ENCODE data around the gene HOXB6.

HOXB6 gene

GRCh38 chr17:48610282-48611211 lies 5.8 kb upstream of the HOXB6 start, which contains the start of gene HOXB7:
TSS of gene HOXB7 (minus strand) at chr17:48611017. CDS start at chr17:48610918, 99 bp downstream.
- no peak within 1 kb of the TSS for H3K27ac ChIP-seq
- H3K27me3 ChIP-seq: peaks cover 100% of the 10 kb centered on the region
- peaks cover 12 to 24% of the 10 kb centered on the region in 2 experiments for H3K4me1 ChIP-seq (ENCODE audit: control insufficient read depth in 1 of 2, insufficient read depth in 1 of 2, low read depth in 1 of 2, low read length in 1 of 2)

GRCh38 chr17:48609759-48610281 lies 5.0 kb upstream of the HOXB6 start:
- peaks cover 12 to 24% of the 10 kb centered on the region in 2 experiments for H3K4me1 ChIP-seq (ENCODE audit: control insufficient read depth in 1 of 2, insufficient read depth in 1 of 2, low read depth in 1 of 2, low read length in 1 of 2)

More at GRCh38 chr17:48610282-48611211, 5.8 kb upstream of the HOXB6 start, which contains the start of gene HOXB7:
- peak within 1 kb of the TSS; percentile 49 to 61 for H3K4me3 ChIP-seq (ENCODE audit: low read depth in 1 of 2, low read length in 1 of 2)
- H3K36me3 ChIP-seq: no peaks in the 10 kb centered on the region
- H3K9me3 ChIP-seq: no peaks in the 10 kb centered on the region
- no peak for TF ChIP-seq CTCF (IDR thresholded peaks at IDR 0.05)

GRCh38 chr17:48609033-48609432 lies 4.2 kb upstream of the HOXB6 start:
- no peaks in the 10 kb centered on the region for H3K9me3 ChIP-seq
- H3K36me3 ChIP-seq: no peaks in the 10 kb centered on the region
- no peak overlapping the region for H3K27ac ChIP-seq
- no peak for TF ChIP-seq CTCF (IDR thresholded peaks at IDR 0.05)
- no peak overlapping the region for H3K4me3 ChIP-seq (ENCODE audit: low read depth in 1 of 2, low read length in 1 of 2)
- H3K27me3 ChIP-seq: peaks cover 100% of the 10 kb centered on the region
- peaks cover 12 to 24% of the 10 kb centered on the region in 2 experiments for H3K4me1 ChIP-seq (ENCODE audit: control insufficient read depth in 1 of 2, insufficient read depth in 1 of 2, low read depth in 1 of 2, low read length in 1 of 2)

More at GRCh38 chr17:48609759-48610281, 5.0 kb upstream of the HOXB6 start:
- no peaks in the 10 kb centered on the region for H3K9me3 ChIP-seq
- TF ChIP-seq CTCF (IDR thresholded peaks at IDR 0.05): no peak
- peaks cover 100% of the 10 kb centered on the region for H3K27me3 ChIP-seq
- H3K4me3 ChIP-seq (ENCODE audit: low read depth in 1 of 2, low read length in 1 of 2): no peak overlapping the region
- no peak overlapping the region for H3K27ac ChIP-seq
- H3K36me3 ChIP-seq: no peaks in the 10 kb centered on the region

- no peak overlapping the region for H3K4me3 ChIP-seq (ENCODE audit: low read depth in 1 of 2, low read length in 1 of 2)
- no peak overlapping the region for H3K27ac ChIP-seq
- H3K36me3 ChIP-seq: no peaks in the 10 kb centered on the region
- no peaks in the 10 kb centered on the region for H3K9me3 ChIP-seq
- peaks cover 12 to 24% of the 10 kb centered on the region in 2 experiments for H3K4me1 ChIP-seq (ENCODE audit: control insufficient read depth in 1 of 2, insufficient read depth in 1 of 2, low read depth in 1 of 2, low read length in 1 of 2)
- peaks cover 100% of the 10 kb centered on the region for H3K27me3 ChIP-seq
- TF ChIP-seq CTCF (IDR thresholded peaks at IDR 0.05): no peak
Observed at GRCh38 chr17:48608494-48608834, 3.7 kb upstream of the HOXB6 start.

- H3K27me3 ChIP-seq: peaks cover 100% of the 10 kb centered on the region
- no peak overlapping the region for H3K4me3 ChIP-seq (ENCODE audit: low read depth in 1 of 2, low read length in 1 of 2)
- H3K4me1 ChIP-seq (ENCODE audit: control insufficient read depth in 1 of 2, insufficient read depth in 1 of 2, low read depth in 1 of 2, low read length in 1 of 2): peaks cover 12 to 23% of the 10 kb centered on the region in 2 experiments
- H3K36me3 ChIP-seq: no peaks in the 10 kb centered on the region
- H3K9me3 ChIP-seq: no peaks in the 10 kb centered on the region
- no peak overlapping the region for H3K27ac ChIP-seq
- TF ChIP-seq CTCF (IDR thresholded peaks at IDR 0.05): no peak
Observed at GRCh38 chr17:48606892-48607614, 2.3 kb upstream of the HOXB6 start.
